Omental fat pad (tissue), 4 donors: Measurements from ENCODE around the gene MON2. TPM values are rescaled to one million over a fixed set of nuclear protein-coding genes. Genes with fewer than 3 reads are reported as not detected.

Experiments used
- ATAC-seq: fragments of 150-250 bp; one replicate; pipeline ENCODE4 v1.9.1; 2016; ENCODE audit warnings: mild to moderate bottlenecking, moderate library complexity; ENCODE audit not compliant: low FRiP score
- DNase-seq: peaks from one replicate; pipeline ENCODE4 v3.0.0-alpha.2; 2019; ENCODE audit warnings: low spot score
- total RNA-seq, 4 donors: library from RNA; depleted of rRNA; stranded (reverse); fragments of >200 nt; gene quantifications; one replicate each; pipeline ENCODE4 v1.1.0, GENCODE V29; 2016
- TF ChIP-seq, protein P1 (sequence below), 3 donors: fragments of 450-650 bp; IDR thresholded peaks; one replicate each; pipeline ENCODE4 v1.5.1; 2016 to 2017; ENCODE audit warnings: antibody characterized with exemption in 3 of 3, mild to moderate bottlenecking in 3 of 3, moderate library complexity in 2 of 3

Gene MON2
- total RNA-seq, 4 donors from 2014 or later, result 65.6 to 107 (median 73.9) TPM

DNA sequence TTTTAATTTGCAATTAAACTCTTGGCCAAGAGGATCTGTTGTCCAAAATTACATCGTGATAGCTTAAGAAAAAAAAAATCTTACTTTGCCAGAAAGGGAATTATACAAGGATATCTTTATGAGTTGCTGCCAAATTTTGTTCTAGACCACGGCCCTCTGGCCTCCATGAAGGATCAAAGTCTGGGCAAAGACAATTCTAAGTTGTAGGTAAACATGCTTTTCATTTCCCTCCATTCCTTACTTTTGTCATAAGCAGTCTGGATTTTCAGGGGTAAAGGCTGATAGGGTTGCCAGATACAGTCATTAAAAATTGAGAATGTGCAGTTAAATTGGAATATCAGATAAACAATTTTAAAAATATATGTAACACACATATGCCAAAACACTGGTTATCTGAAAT lies 135.1 kb downstream of the MON2 start:
- no peak for DNase-seq
- ATAC-seq, result no peak
- TF ChIP-seq, protein P1, sequence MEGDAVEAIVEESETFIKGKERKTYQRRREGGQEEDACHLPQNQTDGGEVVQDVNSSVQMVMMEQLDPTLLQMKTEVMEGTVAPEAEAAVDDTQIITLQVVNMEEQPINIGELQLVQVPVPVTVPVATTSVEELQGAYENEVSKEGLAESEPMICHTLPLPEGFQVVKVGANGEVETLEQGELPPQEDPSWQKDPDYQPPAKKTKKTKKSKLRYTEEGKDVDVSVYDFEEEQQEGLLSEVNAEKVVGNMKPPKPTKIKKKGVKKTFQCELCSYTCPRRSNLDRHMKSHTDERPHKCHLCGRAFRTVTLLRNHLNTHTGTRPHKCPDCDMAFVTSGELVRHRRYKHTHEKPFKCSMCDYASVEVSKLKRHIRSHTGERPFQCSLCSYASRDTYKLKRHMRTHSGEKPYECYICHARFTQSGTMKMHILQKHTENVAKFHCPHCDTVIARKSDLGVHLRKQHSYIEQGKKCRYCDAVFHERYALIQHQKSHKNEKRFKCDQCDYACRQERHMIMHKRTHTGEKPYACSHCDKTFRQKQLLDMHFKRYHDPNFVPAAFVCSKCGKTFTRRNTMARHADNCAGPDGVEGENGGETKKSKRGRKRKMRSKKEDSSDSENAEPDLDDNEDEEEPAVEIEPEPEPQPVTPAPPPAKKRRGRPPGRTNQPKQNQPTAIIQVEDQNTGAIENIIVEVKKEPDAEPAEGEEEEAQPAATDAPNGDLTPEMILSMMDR (IDR thresholded peaks at IDR 0.05), result no peak

DNA sequence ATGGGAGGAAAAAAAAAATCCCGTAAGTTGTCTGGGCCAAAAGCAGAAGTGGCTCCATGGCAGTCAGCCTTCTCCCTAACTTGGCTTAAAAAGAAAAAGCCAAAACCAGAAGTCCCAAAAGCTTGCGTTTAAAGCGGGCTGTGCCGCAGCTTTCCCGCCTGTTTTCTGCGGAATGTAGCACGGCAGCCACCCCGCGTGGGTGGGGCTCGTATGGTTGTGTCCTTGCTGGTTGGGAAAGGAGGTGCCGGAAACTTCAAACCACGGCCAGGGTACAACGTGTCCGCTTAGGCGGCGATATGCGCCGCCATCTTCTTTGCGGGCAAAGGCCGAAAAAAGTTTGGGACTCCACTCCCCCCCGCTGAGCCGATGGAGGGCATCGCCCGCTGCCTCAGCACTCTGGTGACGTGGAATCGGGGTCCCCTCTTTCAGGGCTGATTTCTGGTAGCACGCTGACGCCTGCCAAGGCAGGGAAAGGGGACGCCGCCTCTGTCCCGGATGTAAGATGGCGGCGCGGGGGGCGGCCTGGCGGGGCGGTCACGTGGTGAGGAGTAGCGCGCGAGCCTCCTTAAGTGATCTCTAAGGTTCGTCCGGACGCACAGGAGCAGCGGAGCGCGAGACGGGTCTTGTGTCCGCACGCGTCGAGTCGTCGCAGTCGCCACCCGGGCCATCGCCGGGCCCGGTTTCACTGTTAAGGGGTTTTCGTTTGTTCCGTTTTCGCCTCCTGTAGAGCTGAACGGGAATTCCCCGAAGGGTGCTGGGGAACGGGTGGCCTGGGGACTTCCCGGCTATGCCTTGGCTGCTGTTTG lies 135.8 kb downstream of the MON2 start:
- ATAC-seq, result peak; percentile 83
- TF ChIP-seq, protein P1 (IDR thresholded peaks at IDR 0.05), result no peak
- DNase-seq, result peak; percentile 71

- ATAC-seq (peak; percentile 94), DNase-seq (peak; percentile 35)
- TF ChIP-seq, protein P1 (IDR thresholded peaks at IDR 0.05), result peak in 1 of 3 donors; percentile 25
Observed at GRCh38 chr12:62603061-62603810, 136.6 kb downstream of the MON2 start.

DNA sequence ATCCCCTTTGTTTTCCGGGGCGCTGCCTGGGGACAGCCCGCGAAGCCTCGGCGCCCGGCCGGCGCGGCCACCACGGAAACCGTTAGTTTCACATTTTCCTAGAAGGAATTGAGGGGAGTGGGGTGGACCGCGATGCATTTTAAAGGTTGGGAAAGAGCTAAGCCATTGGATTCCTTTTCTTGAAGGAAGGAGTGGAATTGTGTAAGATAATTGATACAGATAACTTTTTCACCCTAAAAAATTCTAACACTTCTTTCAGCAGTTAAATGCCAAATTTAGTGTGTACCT lies 137.1 kb downstream of the MON2 start:
- DNase-seq (no peak), ATAC-seq (no peak)
- TF ChIP-seq, protein P1 (IDR thresholded peaks at IDR 0.05), result no peak

GRCh38 chr12:62604373-62604772 lies 137.7 kb downstream of the MON2 start:
- TF ChIP-seq, protein P1 (IDR thresholded peaks at IDR 0.05), result no peak
- DNase-seq (no peak), ATAC-seq (no peak)

GRCh38 chr12:62604871-62605270 lies 138.2 kb downstream of the MON2 start:
- DNase-seq (no peak), ATAC-seq (no peak)
- TF ChIP-seq, protein P1 (IDR thresholded peaks at IDR 0.05), result no peak
